ENCODE measurements around the gene LCNL1. TPM values are rescaled to one million over a fixed set of nuclear protein-coding genes. Genes with fewer than 3 reads are reported as not detected.

Gene LCNL1
- total and polyA plus RNA-seq, 10 of the 15 experiments (the other 5 are each of a cell fraction or from before 2014, with no cell fraction given): not detected

DNA sequence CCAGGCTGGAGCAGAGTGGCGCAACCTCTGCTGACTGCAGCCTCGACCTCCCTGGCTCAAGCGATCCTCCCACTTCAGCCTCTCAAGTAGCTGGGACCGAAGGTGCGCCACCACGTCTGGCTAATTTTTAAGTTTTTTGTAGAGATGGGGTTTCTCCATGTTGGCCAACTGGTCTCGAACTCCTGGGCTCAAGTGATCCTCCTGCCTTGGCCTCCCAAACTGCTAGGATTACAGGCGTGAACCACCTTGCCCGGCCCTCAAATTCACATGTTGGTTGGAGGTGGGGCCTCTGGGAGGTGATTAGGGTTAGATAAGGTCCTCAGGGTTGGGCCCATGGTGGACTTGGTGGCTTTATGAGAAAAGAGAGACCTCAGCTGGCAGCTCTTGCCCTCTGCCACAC, 20.6 kb upstream of the LCNL1 start:
- no peak overlapping the region for H3K27ac ChIP-seq (ENCODE audit: control insufficient read depth, insufficient read depth)
- no peaks in the 10 kb centered on the region for H3K9me3 ChIP-seq (replicated peaks; ENCODE audit: control insufficient read depth, insufficient read depth, low read length)
- FAIRE-seq (no peak), DNase-seq (ENCODE audit: low read depth, low spot score) (no peak), ATAC-seq (no peak)
- no peak overlapping the region for H2AFZ ChIP-seq (ENCODE audit: control insufficient read depth, low read depth, low read length)
- H3K27me3 ChIP-seq (replicated peaks in 1 of 2; ENCODE audit: control insufficient read depth in 2 of 2, insufficient read depth in 2 of 2, low read length in 1 of 2): no peaks in the 10 kb centered on the region
- no TSS peak for BruUV-seq (replicated peaks)
- H3K9ac ChIP-seq (ENCODE audit: control insufficient read depth, insufficient read depth, low read length): no peak overlapping the region
- in situ Hi-C loops (cut with MboI) (no loop called here), intact Hi-C loops (cut with micrococcal nuclease; ENCODE audit: unreplicated experiment) (no loop called here)
- H3K36me3 ChIP-seq (ENCODE audit: control insufficient read depth in 2 of 2, insufficient read depth in 2 of 2, low read length in 1 of 2): no peaks in the 10 kb centered on the region
- H3K4me2 ChIP-seq (ENCODE audit: control insufficient read depth, insufficient read depth): no peak overlapping the region
- H3K4me3 ChIP-seq: no peak overlapping the region
- H3K4me1 ChIP-seq (ENCODE audit: control insufficient read depth, insufficient read depth, low read length): peaks cover 7% of the 10 kb centered on the region
- ChIA-PET POLR2A (no interaction called here), RAD21 (ENCODE audit: unreplicated experiment) (no interaction called here), SMC1A (ENCODE audit: uncharacterized antibody, unreplicated experiment) (no interaction called here), CTCF (interaction anchor here (1.4 kb wide), 1 partner anchor 17 kb away, joined by 3 read pairs; the partner anchor contains the start of genes C8G and FBXW5)
- 50% methylated on average over 9 of the region's 9 CpGs for WGBS (ENCODE audit: insufficient coverage, insufficient replicate concordance, low lambda C conversion rate, missing lambda C conversion rate)
- TF ChIP-seq CREM (IDR thresholded peaks at IDR 0.05; ENCODE audit: low read depth): no peak
- no peak for TF ChIP-seq BACH1 (IDR thresholded peaks at IDR 0.05; ENCODE audit: borderline replicate concordance)
- TF ChIP-seq, protein P1, sequence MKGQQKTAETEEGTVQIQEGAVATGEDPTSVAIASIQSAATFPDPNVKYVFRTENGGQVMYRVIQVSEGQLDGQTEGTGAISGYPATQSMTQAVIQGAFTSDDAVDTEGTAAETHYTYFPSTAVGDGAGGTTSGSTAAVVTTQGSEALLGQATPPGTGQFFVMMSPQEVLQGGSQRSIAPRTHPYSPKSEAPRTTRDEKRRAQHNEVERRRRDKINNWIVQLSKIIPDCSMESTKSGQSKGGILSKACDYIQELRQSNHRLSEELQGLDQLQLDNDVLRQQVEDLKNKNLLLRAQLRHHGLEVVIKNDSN (IDR thresholded peaks at IDR 0.05; ENCODE audit: borderline replicate concordance, extremely low read length, insufficient read depth, low read depth, low read length): no peak
- TF ChIP-seq POLR2AphosphoS2 (IDR thresholded peaks at IDR 0.05; ENCODE audit: low read depth, low read length): no peak
- no peak for TF ChIP-seq ATF7 (IDR thresholded peaks at IDR 0.05; ENCODE audit: low read depth)
- TF ChIP-seq, protein P2, sequence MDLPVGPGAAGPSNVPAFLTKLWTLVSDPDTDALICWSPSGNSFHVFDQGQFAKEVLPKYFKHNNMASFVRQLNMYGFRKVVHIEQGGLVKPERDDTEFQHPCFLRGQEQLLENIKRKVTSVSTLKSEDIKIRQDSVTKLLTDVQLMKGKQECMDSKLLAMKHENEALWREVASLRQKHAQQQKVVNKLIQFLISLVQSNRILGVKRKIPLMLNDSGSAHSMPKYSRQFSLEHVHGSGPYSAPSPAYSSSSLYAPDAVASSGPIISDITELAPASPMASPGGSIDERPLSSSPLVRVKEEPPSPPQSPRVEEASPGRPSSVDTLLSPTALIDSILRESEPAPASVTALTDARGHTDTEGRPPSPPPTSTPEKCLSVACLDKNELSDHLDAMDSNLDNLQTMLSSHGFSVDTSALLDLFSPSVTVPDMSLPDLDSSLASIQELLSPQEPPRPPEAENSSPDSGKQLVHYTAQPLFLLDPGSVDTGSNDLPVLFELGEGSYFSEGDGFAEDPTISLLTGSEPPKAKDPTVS (IDR thresholded peaks at IDR 0.05; ENCODE audit: low read depth, low read length): no peak
- TF ChIP-seq HDAC2 (IDR thresholded peaks at IDR 0.05): no peak
- no peak for TF ChIP-seq ZBED1 (IDR thresholded peaks at IDR 0.05; ENCODE audit: borderline replicate concordance)
- TF ChIP-seq, protein P3, sequence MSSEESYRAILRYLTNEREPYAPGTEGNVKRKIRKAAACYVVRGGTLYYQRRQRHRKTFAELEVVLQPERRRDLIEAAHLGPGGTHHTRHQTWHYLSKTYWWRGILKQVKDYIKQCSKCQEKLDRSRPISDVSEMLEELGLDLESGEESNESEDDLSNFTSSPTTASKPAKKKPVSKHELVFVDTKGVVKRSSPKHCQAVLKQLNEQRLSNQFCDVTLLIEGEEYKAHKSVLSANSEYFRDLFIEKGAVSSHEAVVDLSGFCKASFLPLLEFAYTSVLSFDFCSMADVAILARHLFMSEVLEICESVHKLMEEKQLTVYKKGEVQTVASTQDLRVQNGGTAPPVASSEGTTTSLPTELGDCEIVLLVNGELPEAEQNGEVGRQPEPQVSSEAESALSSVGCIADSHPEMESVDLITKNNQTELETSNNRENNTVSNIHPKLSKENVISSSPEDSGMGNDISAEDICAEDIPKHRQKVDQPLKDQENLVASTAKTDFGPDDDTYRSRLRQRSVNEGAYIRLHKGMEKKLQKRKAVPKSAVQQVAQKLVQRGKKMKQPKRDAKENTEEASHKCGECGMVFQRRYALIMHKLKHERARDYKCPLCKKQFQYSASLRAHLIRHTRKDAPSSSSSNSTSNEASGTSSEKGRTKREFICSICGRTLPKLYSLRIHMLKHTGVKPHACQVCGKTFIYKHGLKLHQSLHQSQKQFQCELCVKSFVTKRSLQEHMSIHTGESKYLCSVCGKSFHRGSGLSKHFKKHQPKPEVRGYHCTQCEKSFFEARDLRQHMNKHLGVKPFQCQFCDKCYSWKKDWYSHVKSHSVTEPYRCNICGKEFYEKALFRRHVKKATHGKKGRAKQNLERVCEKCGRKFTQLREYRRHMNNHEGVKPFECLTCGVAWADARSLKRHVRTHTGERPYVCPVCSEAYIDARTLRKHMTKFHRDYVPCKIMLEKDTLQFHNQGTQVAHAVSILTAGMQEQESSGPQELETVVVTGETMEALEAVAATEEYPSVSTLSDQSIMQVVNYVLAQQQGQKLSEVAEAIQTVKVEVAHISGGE (CRISPR knock-in tag; IDR thresholded peaks at IDR 0.05): no peak
- TF ChIP-seq NBN (IDR thresholded peaks at IDR 0.05): no peak
- no peak for TF ChIP-seq WRNIP1 (IDR thresholded peaks at IDR 0.05; ENCODE audit: borderline replicate concordance, low read depth, low read length)
- TF ChIP-seq, protein P4, sequence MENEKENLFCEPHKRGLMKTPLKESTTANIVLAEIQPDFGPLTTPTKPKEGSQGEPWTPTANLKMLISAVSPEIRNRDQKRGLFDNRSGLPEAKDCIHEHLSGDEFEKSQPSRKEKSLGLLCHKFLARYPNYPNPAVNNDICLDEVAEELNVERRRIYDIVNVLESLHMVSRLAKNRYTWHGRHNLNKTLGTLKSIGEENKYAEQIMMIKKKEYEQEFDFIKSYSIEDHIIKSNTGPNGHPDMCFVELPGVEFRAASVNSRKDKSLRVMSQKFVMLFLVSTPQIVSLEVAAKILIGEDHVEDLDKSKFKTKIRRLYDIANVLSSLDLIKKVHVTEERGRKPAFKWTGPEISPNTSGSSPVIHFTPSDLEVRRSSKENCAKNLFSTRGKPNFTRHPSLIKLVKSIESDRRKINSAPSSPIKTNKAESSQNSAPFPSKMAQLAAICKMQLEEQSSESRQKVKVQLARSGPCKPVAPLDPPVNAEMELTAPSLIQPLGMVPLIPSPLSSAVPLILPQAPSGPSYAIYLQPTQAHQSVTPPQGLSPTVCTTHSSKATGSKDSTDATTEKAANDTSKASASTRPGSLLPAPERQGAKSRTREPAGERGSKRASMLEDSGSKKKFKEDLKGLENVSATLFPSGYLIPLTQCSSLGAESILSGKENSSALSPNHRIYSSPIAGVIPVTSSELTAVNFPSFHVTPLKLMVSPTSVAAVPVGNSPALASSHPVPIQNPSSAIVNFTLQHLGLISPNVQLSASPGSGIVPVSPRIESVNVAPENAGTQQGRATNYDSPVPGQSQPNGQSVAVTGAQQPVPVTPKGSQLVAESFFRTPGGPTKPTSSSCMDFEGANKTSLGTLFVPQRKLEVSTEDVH (IDR thresholded peaks at IDR 0.05; ENCODE audit: low read depth, partially characterized antibody): no peak
- no peak for TF ChIP-seq TARDBP (IDR thresholded peaks at IDR 0.05; ENCODE audit: borderline replicate concordance)
- TF ChIP-seq SP1 (IDR thresholded peaks at IDR 0.05; ENCODE audit: low read depth, low read length): no peak
- TF ChIP-seq CBX3 (IDR thresholded peaks at IDR 0.05; ENCODE audit: borderline replicate concordance, low read depth): no peak
- no peaks in the 10 kb centered on the region for H3K79me2 ChIP-seq (ENCODE audit: control insufficient read depth, insufficient read depth, low read length)
- H4K20me1 ChIP-seq (ENCODE audit: control insufficient read depth, insufficient read depth): no peaks in the 10 kb centered on the region; the same call in 1 of the 2 replicates
